ENCODE measurements around the gene NPR3. TPM values are rescaled to one million over a fixed set of nuclear protein-coding genes. Genes with fewer than 3 reads are reported as not detected.

NPR3 gene
- total and polyA plus RNA-seq, 2 donors (not counting 1 experiment from before 2014, with no cell fraction given) = 14.9 to 87.3 TPM

DNA sequence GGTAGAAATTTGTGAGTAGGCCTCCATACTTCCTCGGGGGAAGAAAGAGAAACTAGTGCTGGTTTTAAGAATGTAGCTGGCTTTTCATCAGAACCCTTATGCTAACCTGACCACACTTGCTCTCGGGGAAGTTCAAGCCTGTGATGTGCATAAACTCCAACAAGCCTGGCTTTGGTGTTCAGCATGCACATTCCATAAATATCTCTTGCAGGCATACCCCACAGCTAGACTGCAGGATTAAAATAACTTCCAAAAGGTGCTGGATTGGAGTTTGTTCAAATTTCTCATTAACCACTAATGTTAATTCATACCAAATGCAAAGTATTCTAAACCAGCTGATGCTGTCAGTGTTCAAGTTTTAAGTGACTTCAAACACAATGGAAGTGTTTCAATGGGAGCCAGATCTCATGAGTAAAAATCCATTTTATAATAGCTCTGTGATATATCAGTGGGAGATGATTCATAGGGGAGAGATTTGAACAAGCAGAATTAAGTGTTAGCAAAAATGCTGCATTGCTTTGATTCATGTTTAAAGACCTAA lies 79.4 kb downstream of the NPR3 start:
- Histone ChIP-seq H3K4me2 (ENCODE audit: extremely low read depth, insufficient read depth, low read length) (no peak overlapping the region), H3K4me1 (ENCODE audit: control insufficient read depth, extremely low read depth, insufficient read depth, low read length) (peaks cover 11% of the 10 kb centered on the region), H3K27ac (ENCODE audit: insufficient read depth, low read length) (no peak overlapping the region), H3K79me2 (ENCODE audit: control insufficient read depth, insufficient read depth, low read length) (no peaks in the 10 kb centered on the region), H3K4me3 (replicated peaks in 1 of 4; ENCODE audit: control extremely low read depth in 1 of 4, insufficient read depth in 1 of 4, low read depth in 3 of 4, low read length in 4 of 4) (no peak overlapping the region), H2AFZ (ENCODE audit: low read length) (no peak overlapping the region), H3K27me3 (ENCODE audit: control insufficient read depth, insufficient read depth, low read length) (no peaks in the 10 kb centered on the region), H4K20me1 (ENCODE audit: control insufficient read depth, extremely low read depth, insufficient read depth, low read length) (no peaks in the 10 kb centered on the region), H3K9ac (ENCODE audit: insufficient read depth, low read length) (no peak overlapping the region), H3K36me3 (ENCODE audit: control insufficient read depth, insufficient read depth, low read length) (peaks cover 3% of the 10 kb centered on the region), H3K9me3 (ENCODE audit: control insufficient read depth, insufficient read depth, low read depth, low read length) (no peaks in the 10 kb centered on the region)
- no peak for TF ChIP-seq EZH2 (IDR thresholded peaks at IDR 0.05; ENCODE audit: low read length, missing control alignments)
- TF ChIP-seq, protein P1, sequence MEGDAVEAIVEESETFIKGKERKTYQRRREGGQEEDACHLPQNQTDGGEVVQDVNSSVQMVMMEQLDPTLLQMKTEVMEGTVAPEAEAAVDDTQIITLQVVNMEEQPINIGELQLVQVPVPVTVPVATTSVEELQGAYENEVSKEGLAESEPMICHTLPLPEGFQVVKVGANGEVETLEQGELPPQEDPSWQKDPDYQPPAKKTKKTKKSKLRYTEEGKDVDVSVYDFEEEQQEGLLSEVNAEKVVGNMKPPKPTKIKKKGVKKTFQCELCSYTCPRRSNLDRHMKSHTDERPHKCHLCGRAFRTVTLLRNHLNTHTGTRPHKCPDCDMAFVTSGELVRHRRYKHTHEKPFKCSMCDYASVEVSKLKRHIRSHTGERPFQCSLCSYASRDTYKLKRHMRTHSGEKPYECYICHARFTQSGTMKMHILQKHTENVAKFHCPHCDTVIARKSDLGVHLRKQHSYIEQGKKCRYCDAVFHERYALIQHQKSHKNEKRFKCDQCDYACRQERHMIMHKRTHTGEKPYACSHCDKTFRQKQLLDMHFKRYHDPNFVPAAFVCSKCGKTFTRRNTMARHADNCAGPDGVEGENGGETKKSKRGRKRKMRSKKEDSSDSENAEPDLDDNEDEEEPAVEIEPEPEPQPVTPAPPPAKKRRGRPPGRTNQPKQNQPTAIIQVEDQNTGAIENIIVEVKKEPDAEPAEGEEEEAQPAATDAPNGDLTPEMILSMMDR (conservative IDR thresholded peaks at IDR 0.05 in 1 of 2, IDR thresholded peaks at IDR 0.05 in 1 of 2; ENCODE audit: low read depth in 1 of 2, low read length in 2 of 2) = no peak
- peak; percentile 31 to 91 for DNase-seq (ENCODE audit: low read depth in 2 of 2)

DNA sequence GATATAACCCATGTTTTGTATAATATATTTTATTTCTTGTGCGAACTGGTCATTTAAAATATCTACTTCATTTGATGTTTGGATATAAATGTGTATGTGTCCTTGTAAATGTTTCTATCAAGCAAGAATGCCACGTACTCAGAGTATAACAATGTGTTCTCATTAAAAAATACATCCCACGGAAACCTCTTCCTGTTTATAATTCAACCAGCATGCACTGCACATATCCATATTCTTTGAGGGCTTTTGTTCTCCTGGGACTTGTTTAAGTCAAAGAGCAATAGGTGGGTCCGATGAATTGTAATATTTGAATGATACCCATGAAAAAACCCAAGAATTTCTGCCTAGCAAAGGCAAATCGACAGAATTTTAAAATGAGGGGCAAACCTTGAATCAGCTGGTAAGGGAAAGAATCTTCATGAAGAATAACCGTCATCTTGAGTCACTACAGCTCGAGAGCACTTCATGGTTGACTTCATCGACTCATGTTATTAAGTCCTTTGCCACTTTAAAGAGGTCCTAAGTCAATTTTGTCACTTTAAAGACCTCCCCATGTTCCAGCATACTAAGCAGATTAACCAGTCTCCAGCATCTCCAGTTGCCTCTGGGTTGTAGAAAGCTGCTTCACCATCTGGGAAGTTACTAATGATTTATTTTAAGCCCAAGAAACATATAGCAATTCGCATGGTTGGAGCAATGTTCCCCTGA lies 80.6 kb downstream of the NPR3 start:
- Histone ChIP-seq H4K20me1 (ENCODE audit: control insufficient read depth, extremely low read depth, insufficient read depth, low read length) (no peaks in the 10 kb centered on the region), H3K27ac (ENCODE audit: insufficient read depth, low read length) (no peak overlapping the region), H3K36me3 (ENCODE audit: control insufficient read depth, insufficient read depth, low read length) (peaks cover 3% of the 10 kb centered on the region), H3K4me2 (ENCODE audit: extremely low read depth, insufficient read depth, low read length) (no peak overlapping the region), H3K9me3 (ENCODE audit: control insufficient read depth, insufficient read depth, low read depth, low read length) (no peaks in the 10 kb centered on the region), H3K27me3 (ENCODE audit: control insufficient read depth, insufficient read depth, low read length) (no peaks in the 10 kb centered on the region), H3K9ac (ENCODE audit: insufficient read depth, low read length) (no peak overlapping the region), H3K4me1 (ENCODE audit: control insufficient read depth, extremely low read depth, insufficient read depth, low read length) (peaks cover 11% of the 10 kb centered on the region), H3K4me3 (replicated peaks in 1 of 4; ENCODE audit: control extremely low read depth in 1 of 4, insufficient read depth in 1 of 4, low read depth in 3 of 4, low read length in 4 of 4) (no peak overlapping the region), H3K79me2 (ENCODE audit: control insufficient read depth, insufficient read depth, low read length) (no peaks in the 10 kb centered on the region), H2AFZ (ENCODE audit: low read length) (no peak overlapping the region)
- peak; percentile 29 to 64 for DNase-seq (ENCODE audit: low read depth in 2 of 2)
- TF ChIP-seq, protein P1 (conservative IDR thresholded peaks at IDR 0.05 in 1 of 2, IDR thresholded peaks at IDR 0.05 in 1 of 2; ENCODE audit: low read depth in 1 of 2, low read length in 2 of 2) = no peak
- no peak for TF ChIP-seq EZH2 (IDR thresholded peaks at IDR 0.05; ENCODE audit: low read length, missing control alignments)

DNA sequence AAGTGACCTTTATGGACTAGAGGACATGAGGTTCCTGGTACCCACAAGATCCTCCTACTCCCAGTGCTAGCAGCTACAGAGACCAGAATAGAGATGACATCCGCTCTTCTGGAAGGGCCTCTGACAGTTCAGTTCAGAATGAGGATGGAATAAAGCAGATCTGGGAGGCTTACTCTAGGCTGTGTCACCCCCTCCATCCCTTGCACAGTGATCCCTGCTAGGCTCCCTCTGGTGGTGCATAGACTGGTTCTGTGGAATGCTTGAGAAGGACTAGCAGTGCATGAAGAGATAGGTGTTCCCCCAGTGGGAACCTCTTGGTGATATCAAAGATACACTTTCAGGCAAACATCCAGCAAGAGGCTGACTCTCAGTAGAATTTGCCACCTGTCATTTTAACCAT lies 83.0 kb downstream of the NPR3 start:
- Histone ChIP-seq H3K9ac (ENCODE audit: insufficient read depth, low read length) (no peak overlapping the region), H3K4me3 (replicated peaks in 1 of 4; ENCODE audit: control extremely low read depth in 1 of 4, insufficient read depth in 1 of 4, low read depth in 3 of 4, low read length in 4 of 4) (no peak overlapping the region), H2AFZ (ENCODE audit: low read length) (no peak overlapping the region), H4K20me1 (ENCODE audit: control insufficient read depth, extremely low read depth, insufficient read depth, low read length) (no peaks in the 10 kb centered on the region), H3K27me3 (ENCODE audit: control insufficient read depth, insufficient read depth, low read length) (no peaks in the 10 kb centered on the region), H3K4me2 (ENCODE audit: extremely low read depth, insufficient read depth, low read length) (no peak overlapping the region), H3K27ac (ENCODE audit: insufficient read depth, low read length) (no peak overlapping the region), H3K4me1 (ENCODE audit: control insufficient read depth, extremely low read depth, insufficient read depth, low read length) (peaks cover 11% of the 10 kb centered on the region), H3K9me3 (ENCODE audit: control insufficient read depth, insufficient read depth, low read depth, low read length) (no peaks in the 10 kb centered on the region), H3K36me3 (ENCODE audit: control insufficient read depth, insufficient read depth, low read length) (peaks cover 3% of the 10 kb centered on the region), H3K79me2 (ENCODE audit: control insufficient read depth, insufficient read depth, low read length) (no peaks in the 10 kb centered on the region)
- no peak for TF ChIP-seq EZH2 (IDR thresholded peaks at IDR 0.05; ENCODE audit: low read length, missing control alignments)
- TF ChIP-seq, protein P1 (conservative IDR thresholded peaks at IDR 0.05 in 1 of 2, IDR thresholded peaks at IDR 0.05 in 1 of 2; ENCODE audit: low read depth in 1 of 2, low read length in 2 of 2) = peak; percentile 26 to 50
- peak in 1 of 2 donors; percentile 47 for DNase-seq (ENCODE audit: low read depth in 2 of 2)

Measured in fibroblast of lung (primary cell).